ENCODE results near the gene VSTM4.

Gene VSTM4

DNA sequence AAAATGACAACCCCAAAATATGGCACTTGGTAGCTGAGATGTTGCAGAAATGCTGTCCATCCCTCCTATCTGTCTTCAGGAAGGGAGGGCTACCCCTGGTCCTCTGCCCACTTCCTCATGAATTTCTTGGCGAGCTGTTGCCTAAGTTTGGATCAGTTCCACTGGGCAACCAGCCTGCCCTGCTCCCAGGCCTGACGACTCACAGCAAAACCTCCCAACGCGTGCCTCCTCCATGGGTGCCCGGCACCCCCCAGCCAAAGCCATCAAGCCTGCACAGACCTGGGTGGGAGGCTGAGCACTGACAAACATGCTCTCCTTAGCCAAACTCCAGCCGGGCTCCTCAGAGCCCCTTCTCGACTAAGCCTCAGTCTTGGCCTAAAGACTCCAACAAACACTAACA is 8.9 kb downstream of the VSTM4 start:
- DNase-seq (ENCODE audit: insufficient read length, low spot score) (no peak), FAIRE-seq (no peak)
- no peak for TF ChIP-seq POLR2A (IDR thresholded peaks at IDR 0.05; ENCODE audit: low read depth, low read length)

DNA sequence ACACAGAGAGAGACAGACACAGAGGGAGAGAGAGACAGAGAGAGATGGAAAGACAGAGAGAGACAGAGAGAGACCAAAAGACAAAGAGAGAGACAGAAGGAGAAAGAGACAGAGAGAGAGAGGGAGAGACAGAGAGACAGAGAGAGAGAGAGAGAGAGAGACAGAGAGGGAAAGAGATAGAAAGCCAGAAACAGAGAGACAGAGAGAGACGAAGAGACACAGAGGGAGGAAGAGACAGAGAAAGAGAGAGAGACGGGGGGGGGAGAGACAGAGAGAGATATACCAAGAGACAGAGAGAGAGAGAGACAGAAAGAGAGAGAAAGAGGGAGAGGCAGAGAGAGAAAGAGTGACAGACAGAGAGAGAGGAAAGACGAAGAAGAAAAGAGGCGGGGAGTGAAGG is 10.2 kb downstream of the VSTM4 start:
- no peak for TF ChIP-seq POLR2A (IDR thresholded peaks at IDR 0.05; ENCODE audit: low read depth, low read length)
- no peak for FAIRE-seq

DNA sequence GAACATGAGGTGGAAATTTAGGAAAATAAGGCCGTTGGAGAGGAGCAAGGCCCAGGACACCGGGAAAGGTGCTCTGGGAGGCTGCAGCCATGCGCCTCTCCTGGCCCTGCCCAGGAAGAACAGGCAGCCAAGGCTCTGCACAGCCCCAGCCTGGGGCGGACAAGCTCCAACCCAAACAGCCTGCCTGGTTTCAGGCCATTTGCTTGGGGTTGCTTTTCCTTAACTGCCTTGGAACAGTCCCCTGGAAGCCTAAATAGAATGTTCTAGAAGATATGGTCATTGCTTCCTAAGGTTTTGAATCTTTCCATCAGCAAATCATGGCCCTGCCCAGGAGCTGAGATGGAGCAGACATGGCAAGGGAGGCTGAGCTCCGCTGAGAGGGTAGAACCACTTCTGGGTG is 11.0 kb downstream of the VSTM4 start:
- no peak for TF ChIP-seq POLR2A (IDR thresholded peaks at IDR 0.05; ENCODE audit: low read depth, low read length)
- no peak for FAIRE-seq
- DNase-seq (ENCODE audit: insufficient read length, low spot score): no peak

More for the DNA sequence above, 10.2 kb downstream of the VSTM4 start:
- DNase-seq (ENCODE audit: insufficient read length, low spot score): no peak

DNA sequence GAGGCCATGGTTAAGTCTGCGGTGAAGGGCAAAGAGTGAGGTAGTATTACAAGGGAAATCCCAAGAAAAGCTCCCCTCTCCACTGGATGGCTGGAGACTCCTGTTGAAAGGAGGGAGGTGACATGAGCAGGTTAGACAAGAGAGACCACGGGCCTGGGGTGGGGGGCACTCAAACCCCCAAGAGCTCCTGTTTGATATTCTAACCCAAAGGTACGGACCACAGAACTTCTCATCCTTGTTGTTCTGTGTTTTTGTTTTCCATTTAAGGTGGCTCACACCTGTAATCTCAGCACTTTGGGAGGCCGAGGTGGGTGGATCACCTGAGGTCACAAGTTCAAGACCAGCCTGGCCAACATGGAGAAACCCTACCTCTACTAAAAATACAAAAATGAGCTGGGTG is 11.6 kb downstream of the VSTM4 start:
- no peak for FAIRE-seq
- no peak for TF ChIP-seq POLR2A (IDR thresholded peaks at IDR 0.05; ENCODE audit: low read depth, low read length)
- DNase-seq (ENCODE audit: insufficient read length, low spot score): no peak

DNA sequence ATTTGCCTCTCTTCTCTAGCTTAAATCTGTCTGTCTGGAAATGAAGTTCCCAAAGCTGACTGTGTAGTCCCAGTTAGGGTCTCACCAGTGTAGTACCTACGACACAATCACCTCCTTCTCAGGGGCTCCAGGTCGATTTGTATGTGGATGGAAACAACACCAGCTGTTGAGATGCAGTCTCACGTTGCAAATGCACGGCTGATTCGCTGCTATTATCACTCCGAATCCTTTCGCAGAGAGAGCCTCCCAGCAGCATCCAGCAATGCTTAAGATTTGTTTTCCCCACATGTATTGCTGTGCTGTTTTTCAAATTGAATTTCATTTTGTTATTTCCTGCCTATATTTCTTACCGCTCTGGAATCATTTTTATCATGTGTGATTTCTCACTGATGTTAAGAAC is 16.3 kb downstream of the VSTM4 start:
- FAIRE-seq (no peak), DNase-seq (ENCODE audit: insufficient read length, low spot score) (no peak)
- TF ChIP-seq POLR2A (IDR thresholded peaks at IDR 0.05; ENCODE audit: low read depth, low read length): no peak

DNA sequence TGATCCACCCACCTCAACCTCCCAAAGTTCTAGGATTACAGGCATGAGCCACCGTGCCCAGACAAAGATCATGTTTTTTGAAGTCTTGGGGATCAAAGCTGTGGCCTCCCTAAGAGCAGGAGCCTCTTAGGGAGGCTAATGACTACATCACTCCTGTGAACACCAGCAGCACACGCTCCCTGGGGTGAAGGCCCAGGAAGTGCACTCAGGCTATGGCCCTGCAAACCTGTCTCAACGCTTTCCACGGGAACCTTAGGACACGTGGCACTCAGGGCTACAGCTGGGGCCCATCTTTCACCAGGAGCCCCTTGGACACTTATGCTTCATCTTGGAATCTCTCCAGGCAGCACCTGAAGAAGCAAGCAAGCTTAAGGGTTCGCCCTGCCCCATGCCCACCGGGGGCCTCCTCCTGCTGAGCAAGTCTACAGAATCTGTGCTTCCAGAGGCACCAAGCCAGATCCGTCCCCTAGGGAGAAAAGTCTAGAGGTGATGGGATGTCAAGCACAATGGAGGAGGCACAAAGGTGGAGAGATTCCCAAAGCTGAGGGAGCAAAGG is 18.4 kb downstream of the VSTM4 start:
- no peak for FAIRE-seq
- TF ChIP-seq POLR2A (IDR thresholded peaks at IDR 0.05; ENCODE audit: low read depth, low read length): no peak
- no peak for DNase-seq (ENCODE audit: insufficient read length, low spot score)

DNA sequence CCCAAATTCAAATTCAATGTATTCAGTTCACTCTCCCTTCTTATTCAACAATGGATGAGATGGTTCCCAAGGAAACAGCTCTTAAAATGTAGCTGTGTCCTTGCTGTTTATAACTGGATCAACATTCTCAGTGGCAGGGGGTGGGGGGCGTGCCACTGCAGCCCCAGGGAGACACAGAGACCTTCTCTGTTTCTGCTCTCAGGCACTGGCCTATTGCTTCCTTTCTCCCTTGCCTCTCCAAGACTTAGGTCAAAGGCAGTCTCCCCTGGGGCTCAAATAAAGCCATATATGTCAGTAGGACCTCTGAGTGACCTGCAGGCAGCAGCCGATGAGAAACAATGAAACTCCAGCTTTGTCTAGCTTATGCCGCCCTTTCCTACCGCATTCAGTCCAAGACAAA is 20.7 kb downstream of the VSTM4 start:
- no peak for DNase-seq (ENCODE audit: insufficient read length, low spot score)
- no peak for FAIRE-seq
- TF ChIP-seq POLR2A (IDR thresholded peaks at IDR 0.05; ENCODE audit: low read depth, low read length): no peak

DNA sequence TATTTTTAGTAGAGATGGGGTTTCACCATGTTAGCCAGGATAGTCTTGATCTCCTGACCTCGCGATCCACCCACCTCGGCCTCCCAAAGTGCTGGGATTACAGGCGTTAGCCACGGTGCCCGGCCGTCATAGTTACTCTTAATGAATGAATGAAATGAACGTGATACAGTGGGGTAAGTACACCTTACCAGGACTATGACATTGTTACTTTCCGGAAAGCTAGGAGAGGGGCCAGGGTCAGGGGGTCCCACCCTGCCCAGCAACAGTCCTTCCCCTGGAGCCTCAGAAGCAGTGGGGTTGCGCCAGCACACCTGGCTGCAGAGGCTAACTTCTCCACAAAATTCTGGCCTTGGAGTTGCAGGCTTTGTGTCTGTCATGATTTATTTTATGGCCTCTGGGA is 21.4 kb downstream of the VSTM4 start:
- TF ChIP-seq POLR2A (IDR thresholded peaks at IDR 0.05; ENCODE audit: low read depth, low read length): no peak
- DNase-seq (ENCODE audit: insufficient read length, low spot score): no peak
- no peak for FAIRE-seq

DNA sequence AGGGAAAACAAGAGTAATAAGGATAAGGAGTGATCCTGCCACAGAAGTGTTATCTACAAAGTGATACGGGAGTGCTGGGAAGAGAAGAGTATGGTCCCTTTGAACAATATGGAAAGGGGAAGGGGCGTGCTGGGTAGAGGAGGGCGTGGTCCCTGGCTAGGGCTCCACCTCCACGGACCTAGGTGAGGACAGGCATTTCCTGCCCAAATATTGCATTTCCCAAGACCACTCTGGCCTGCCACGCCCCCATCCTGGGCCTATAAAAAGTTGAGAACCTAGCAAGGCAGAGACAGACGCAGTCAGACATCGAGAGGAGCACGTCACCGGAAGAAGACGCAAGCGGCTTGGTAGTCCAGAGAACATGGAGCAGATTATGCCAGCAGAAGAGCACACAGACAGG is 22.8 kb downstream of the VSTM4 start:
- FAIRE-seq (no peak), DNase-seq (ENCODE audit: insufficient read length, low spot score) (no peak)
- TF ChIP-seq POLR2A (IDR thresholded peaks at IDR 0.05; ENCODE audit: low read depth, low read length): no peak

DNA sequence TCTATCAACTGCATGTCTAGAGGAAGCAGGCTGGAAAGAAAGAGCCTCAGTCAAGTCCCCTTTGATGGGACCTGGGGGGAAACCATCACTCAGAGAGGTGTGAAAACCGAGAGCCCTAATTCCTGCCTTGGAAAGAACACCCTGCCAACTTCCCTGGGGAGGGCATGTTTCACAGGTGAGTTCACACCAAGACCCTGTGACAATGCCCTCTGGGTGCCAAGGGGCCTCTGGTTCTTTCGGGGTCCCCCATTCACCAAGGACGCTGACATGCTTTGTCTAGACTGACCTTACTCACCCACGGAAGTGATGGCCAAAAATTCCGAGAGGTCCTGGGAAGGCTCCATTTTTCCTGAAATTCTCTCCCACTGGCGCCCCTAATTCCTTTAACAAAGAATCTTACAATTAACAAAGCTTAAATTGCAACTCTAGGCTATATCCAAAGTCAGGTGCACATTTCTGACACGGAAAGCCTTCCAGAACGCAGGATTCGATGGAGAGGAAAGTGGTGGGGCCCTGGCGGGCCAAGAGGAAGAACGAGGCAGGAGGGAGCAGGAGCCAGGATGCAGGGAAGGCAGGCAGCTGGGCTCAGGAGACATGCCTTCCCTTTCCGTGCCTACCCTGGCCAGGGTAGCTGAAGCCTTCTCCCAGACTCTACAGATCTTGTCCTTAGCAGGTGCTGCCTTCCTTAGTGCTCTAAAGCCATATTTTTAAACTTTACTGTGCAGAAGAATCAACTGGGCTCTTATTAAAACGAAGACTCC is 23.7 kb downstream of the VSTM4 start:
- DNase-seq (ENCODE audit: insufficient read length, low spot score) (no peak), FAIRE-seq (no peak)
- no peak for TF ChIP-seq POLR2A (IDR thresholded peaks at IDR 0.05; ENCODE audit: low read depth, low read length)

DNA sequence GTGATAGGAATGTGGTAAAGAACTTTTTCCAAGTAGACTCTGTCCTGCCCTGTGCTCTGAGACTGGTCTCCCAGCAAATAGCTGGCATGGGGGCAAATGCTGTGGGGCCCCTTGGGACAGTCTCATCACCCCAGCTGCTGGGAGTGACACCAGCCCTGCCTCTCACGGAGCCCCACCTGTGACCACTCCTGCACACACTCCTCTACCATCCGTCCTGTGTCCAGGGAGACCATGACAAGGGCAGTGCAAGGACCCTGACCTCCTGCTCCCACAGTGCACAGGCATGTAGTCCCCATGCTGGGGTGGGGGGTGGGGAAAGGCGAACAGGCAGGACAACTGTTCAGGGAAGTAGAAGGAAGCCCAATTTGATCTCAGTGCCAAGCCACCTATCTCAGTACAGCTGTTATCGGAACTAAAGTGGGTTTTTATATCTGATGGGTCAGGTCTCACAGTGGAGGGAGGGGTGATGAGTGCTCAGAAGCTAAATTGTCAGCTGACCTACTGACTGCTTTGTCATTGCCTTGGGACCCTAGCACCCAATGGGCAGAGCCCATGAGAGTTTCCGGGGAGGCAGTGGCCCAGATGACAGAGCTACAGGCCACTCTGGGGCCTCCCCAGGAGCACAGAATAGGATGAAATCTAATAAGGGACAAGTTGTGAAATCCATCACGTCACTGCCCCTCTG is 24.5 kb downstream of the VSTM4 start:
- no peak for FAIRE-seq
- no peak for DNase-seq (ENCODE audit: insufficient read length, low spot score)
- no peak for TF ChIP-seq POLR2A (IDR thresholded peaks at IDR 0.05; ENCODE audit: low read depth, low read length)

DNA sequence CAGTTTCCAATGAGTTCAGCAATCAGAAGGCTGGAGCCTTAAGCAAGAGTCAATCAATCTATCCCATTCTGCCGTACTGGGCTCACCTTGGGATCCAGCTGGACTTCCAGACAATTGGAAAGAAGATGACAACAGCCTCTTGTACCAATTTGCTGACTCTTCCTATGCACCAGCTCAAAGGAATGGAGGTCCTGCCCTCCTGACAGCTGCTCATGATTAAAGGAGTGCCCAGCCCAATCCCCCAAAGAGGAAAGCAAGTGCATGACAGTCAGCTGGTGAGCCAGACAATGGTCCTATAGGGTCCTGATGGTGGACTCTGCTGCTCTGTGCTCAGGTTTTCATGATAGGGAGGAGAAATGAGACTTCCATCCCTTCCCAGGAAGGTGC is 25.1 kb downstream of the VSTM4 start:
- no peak for TF ChIP-seq POLR2A (IDR thresholded peaks at IDR 0.05; ENCODE audit: low read depth, low read length)
- FAIRE-seq (no peak), DNase-seq (ENCODE audit: insufficient read length, low spot score) (no peak)

DNA sequence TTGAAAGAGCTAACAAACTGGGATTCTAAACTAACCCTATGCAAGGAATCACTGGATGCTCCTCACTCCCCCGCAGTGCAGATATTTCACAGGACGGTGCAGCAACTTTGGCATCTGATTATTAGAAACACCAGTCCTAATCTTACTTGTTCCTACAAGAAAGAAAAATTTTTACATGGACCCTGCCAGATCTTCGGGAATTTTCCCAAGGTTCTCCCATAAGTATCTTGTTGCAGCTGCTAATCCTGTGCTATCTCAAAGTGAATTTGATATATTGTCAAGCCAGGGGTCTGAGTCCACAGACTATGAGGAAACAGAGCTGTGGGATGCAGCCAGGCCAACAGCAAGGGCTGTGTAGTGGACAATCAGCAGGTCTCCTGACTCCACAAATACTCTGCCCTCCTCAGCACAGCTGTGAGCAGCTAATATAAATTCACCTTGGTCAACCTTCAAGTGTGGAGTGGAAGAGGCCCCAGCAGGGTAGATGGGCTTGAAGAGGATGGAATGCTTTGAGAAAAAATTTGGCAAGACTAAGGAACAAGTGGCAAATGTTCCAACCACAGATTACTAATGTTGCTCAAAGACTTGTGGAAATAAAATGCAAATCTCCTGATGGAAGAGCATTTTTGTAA is 25.6 kb downstream of the VSTM4 start:
- no peak for FAIRE-seq
- DNase-seq (ENCODE audit: insufficient read length, low spot score): no peak

DNA sequence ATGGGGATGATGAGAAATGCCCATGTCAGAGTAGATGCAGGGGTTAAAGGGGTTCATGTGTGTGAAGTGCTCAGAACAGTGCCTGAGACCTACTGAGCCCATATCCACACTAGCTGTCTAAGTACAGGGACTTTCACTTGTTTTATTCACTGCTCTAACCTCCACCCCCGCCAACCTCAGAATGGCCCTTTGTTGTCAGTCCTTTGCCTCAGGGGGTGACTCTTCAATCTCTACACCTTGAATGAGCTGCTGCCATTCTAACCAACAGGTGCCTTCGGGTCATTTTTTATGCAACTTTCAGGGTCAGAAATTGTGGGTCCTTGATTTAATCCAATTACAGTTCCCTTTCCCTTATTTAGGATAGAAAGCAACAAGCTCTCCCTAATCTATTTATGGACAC is 26.2 kb downstream of the VSTM4 start:
- no peak for TF ChIP-seq POLR2A (IDR thresholded peaks at IDR 0.05; ENCODE audit: low read depth, low read length)
- DNase-seq (ENCODE audit: insufficient read length, low spot score) (no peak), FAIRE-seq (no peak)

More for the DNA sequence above, 25.6 kb downstream of the VSTM4 start:
- no peak for TF ChIP-seq POLR2A (IDR thresholded peaks at IDR 0.05; ENCODE audit: low read depth, low read length)

All from H54 (cell line).